AG10803 (cell line): ENCODE data around the gene ULK2.

Source experiments
- DNase-seq: peaks from one replicate; pipeline ENCODE4 v3.0.0; 2010; ENCODE audit warnings: low read depth
- H3K4me3 ChIP-seq: 2 replicates; pipeline ENCODE4 v1.5.1; 2011; ENCODE audit warnings: mild to moderate bottlenecking, low read length, control low read depth
- TF ChIP-seq, protein P1 (sequence below): conservative IDR thresholded peaks from 2 replicates; pipeline ENCODE4 v1.5.1; 2011; ENCODE audit warnings: mild to moderate bottlenecking, low read length, control low read depth, inconsistent platforms

ULK2 gene

GRCh38 chr17:19733953-19734526, 133.7 kb downstream of the ULK2 start:
- TF ChIP-seq, protein P1, sequence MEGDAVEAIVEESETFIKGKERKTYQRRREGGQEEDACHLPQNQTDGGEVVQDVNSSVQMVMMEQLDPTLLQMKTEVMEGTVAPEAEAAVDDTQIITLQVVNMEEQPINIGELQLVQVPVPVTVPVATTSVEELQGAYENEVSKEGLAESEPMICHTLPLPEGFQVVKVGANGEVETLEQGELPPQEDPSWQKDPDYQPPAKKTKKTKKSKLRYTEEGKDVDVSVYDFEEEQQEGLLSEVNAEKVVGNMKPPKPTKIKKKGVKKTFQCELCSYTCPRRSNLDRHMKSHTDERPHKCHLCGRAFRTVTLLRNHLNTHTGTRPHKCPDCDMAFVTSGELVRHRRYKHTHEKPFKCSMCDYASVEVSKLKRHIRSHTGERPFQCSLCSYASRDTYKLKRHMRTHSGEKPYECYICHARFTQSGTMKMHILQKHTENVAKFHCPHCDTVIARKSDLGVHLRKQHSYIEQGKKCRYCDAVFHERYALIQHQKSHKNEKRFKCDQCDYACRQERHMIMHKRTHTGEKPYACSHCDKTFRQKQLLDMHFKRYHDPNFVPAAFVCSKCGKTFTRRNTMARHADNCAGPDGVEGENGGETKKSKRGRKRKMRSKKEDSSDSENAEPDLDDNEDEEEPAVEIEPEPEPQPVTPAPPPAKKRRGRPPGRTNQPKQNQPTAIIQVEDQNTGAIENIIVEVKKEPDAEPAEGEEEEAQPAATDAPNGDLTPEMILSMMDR, result no peak
- no peak overlapping the region for H3K4me3 ChIP-seq
- DNase-seq, result no peak

DNA sequence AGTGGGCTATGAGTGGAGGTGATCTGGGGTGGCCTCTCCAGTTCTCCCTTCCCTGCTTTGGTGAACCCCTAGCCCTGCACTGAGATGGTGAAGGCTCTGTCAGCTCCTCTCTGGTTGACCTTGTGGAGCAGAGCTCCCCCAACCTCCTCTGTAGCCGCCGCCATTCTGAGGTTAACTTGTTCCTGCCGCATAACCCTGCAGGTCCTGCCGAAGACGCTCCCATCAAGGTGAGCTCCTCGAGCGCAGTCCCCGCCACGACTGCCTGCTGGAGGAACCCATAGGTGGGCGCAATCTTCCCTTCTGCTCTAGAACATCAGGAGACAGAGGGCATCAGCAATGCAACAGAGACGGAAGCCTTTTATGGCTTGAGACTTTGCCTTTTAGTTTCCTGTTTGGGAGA, 136.1 kb downstream of the ULK2 start:
- no peak for DNase-seq
- H3K4me3 ChIP-seq, result no peak overlapping the region
- TF ChIP-seq, protein P1, result no peak

DNA sequence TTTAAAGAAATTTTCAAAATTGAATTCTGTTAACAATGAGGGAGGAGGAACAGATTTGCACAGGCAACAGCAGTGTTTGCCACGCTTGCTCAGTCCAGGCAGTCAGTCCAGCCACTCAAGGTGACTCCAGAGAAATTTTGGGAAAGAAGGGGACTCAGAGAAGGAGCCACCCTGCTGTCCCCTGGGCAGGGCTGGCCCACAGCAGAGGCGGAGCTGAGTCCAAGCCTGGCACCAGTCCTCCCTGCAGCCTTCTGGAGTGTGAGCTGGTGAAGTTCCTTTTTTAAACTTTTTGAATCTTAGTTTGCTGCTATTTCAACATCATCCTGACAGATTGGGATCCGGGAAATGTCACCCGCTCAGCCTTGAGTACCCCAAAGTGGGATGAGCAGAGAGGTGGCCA, 136.9 kb downstream of the ULK2 start:
- H3K4me3 ChIP-seq, result no peak overlapping the region
- TF ChIP-seq, protein P1, result no peak
- DNase-seq, result no peak

GRCh38 chr17:19729900-19730299, 137.8 kb downstream of the ULK2 start:
- no peak for DNase-seq
- H3K4me3 ChIP-seq, result no peak overlapping the region
- TF ChIP-seq, protein P1, result no peak

DNA sequence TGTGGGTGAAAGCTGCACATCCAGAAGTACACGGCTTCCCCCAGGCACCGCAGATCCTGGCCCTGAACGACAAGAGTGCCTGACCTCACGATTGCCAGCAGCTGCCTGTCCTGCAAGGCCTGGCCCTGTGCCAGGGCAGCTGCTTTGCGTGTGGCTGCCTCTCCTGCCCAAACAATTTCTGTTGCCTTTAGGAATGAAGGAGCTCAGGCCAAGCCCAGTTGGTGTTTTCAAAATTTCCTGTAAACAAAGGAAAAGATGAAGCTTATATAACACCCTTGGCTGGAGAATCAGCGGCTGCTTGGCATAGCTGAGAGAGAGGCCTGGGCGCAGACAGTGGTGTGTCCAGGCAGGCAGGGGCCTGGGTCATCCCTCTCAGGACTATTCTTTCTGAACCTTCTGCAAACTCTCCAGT, 139.6 kb downstream of the ULK2 start:
- DNase-seq, result peak; percentile 97
- TF ChIP-seq, protein P1, result no peak
- H3K4me3 ChIP-seq, result no peak overlapping the region

GRCh38 chr17:19727501-19728078, 140.1 kb downstream of the ULK2 start:
- H3K4me3 ChIP-seq, result no peak overlapping the region
- TF ChIP-seq, protein P1, result no peak
- peak; percentile 97 for DNase-seq

- TF ChIP-seq, protein P1, result no peak
- H3K4me3 ChIP-seq, result no peak overlapping the region
- peak; percentile 54 for DNase-seq
Measured at GRCh38 chr17:19726631-19727376, 140.9 kb downstream of the ULK2 start.
